ENCODE results near the gene RAET1L.
A peak's percentile ranks its signal among the peaks of the same experiment; 100 is the strongest.
"Not testable (repeated sequence)": the region's sequence is repeated elsewhere in the genome, so short reads cannot be mapped to it uniquely, and the experiment has no call there.

The RAET1L gene, protein sequence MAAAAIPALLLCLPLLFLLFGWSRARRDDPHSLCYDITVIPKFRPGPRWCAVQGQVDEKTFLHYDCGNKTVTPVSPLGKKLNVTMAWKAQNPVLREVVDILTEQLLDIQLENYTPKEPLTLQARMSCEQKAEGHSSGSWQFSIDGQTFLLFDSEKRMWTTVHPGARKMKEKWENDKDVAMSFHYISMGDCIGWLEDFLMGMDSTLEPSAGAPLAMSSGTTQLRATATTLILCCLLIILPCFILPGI

DNA sequence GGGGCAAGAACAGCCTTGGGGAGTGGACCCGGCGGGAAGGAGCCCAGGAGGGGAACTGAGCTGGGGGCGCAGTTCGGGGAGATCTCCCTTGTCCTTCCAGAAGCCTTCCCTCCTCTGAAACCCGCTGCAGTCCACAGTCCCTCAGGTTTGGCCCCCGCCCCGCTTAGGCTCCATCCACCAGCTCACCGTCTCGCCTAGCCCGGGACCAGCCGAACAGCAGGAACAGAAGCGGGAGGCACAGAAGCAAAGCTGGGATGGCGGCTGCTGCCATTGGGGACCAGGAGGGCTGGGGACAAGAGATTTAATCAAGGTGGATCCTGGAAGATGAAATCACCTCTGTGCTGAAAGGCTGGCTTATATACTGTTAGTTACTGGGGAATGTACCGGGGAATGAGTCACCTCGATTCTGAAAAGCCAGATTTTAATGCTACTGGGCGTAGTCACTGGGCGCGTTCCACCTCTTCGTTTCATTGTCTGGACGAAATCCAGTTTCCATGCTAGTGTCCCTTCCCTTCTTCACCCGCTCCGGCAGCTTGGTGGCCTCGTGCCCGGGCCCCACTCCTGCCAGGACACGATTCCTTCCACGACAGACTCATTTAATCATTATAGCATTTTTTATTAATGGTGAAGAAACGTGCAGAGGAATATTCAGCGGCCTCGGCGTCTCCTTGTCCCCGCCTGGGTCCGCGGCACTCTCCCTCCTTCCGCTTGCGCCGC, at the start of gene RAET1L:
TSS of gene RAET1L (minus strand) at position 332 of the 717 bp plus-strand sequence. CDS start at position 271, 61 bp downstream.
- no peak for DNase-seq

DNA sequence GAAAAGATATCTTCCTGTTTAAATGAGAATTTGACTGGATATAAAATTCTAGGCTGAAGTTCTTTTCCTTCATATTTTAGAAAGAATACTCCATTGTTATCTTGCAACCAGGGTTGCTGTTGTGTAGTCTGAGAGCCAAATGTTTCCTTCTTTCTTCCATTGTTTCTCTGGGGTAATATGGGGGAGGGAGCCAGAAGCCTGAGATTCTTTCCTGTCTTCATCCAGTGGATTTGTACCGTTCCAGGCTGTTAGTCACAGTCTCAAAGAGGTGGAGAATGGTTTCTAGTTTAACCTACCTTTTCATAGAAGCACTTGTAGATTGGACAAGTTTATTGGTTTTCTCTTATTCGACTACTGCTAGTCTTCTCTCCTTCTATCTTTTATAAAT, 49.7 kb upstream of the RAET1L start:
- no peak for DNase-seq

DNA sequence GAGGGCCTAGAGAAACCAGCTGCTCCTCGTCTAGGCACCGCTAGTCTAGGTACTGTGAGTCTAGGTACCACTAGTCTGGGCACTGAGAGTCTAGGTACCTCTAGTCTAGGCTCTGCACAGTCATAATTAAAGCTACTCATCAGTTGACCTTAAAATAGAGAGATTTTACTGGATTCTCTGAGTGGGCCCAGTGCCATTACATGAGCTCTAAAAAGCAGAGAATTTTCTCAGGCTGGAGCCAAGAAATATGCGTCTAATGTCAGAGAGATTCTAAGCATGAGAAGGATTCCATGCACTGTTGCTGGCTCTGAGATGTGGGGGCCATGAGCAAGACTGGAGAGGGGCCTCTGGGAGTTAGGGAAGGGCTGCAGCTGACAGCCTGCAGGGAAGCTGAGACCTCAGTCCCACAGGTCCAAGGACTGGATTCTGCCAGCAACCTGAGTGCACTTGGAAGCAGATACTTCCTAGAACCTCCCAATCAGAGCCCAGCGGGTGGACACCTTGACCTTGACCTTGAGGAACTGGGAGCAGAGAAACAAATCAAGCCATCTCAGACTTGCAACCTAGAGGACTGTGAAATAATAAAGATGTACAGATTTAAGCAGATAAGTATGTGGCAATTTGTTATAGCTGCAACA, 49.2 kb upstream of the RAET1L start:
- DNase-seq, result not testable (repeated sequence)

DNA sequence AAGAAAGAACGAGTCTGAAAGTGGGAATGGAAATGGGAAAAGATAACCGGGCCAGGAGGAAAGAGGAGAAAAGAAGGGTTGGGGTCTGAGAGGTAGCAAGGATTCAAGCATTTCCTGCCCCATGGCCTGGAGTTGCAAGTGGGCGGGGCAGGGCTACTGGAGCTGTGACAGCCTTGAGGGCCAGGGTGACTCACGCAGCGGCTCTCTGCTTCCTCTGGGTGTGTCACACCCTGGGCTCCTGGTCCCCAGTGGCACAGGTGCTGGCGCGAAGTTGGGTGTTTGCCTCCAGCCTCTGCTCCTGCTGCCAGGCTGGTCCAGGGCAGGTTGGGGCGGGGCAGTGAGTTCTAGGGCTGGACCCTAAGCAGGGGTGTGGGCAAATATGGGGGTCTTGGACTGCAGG, 46.9 kb upstream of the RAET1L start:
- no peak for DNase-seq

DNA sequence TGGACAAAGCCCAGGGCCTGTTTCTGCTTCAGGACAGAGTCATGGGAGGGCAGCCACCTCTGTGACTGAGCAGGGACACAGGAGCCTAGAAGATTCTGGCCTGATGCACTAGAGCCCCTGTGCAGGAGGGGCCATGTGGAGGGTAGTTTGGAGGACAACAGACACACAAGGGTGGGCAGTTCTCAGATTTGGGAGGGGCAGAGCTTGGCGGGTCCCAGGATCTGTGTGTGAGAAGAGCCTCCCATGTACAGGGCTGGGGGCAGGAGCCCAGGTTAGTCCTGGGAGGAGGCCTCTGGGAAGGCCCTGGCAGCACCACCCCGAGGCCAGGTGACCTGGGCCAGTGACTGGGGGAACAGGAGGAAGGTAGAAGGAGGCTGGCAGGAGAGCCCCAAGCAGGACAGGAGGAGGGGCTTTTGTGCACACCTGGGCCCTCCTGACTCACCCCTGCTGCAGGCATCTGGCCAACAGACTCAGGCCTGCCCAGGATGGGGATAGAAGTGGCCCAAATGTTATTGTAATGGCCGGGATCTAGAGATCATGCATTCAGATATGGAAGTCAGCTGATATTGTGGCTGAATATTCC, 45.0 kb upstream of the RAET1L start:
- DNase-seq, result no peak

DNA sequence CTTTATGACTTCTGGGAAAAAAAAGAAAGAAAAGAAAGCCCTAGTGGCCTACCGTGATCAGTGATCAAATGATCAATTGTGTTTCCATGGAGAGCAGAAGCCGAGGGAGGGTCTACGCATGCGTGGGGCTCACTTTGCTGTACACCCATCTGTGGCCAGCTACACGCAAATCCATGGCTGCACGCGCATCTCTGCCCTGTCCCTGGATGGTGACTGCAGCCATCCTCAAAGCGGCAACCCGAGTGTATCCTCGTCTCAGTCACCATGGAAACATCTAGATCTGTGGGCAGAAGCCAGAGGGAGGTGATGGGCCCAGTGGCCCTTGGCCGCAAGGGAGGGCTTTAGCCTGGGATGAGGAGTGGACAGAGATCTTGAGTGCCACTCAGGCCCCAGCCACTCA, 44.4 kb upstream of the RAET1L start:
- no peak for DNase-seq

DNA sequence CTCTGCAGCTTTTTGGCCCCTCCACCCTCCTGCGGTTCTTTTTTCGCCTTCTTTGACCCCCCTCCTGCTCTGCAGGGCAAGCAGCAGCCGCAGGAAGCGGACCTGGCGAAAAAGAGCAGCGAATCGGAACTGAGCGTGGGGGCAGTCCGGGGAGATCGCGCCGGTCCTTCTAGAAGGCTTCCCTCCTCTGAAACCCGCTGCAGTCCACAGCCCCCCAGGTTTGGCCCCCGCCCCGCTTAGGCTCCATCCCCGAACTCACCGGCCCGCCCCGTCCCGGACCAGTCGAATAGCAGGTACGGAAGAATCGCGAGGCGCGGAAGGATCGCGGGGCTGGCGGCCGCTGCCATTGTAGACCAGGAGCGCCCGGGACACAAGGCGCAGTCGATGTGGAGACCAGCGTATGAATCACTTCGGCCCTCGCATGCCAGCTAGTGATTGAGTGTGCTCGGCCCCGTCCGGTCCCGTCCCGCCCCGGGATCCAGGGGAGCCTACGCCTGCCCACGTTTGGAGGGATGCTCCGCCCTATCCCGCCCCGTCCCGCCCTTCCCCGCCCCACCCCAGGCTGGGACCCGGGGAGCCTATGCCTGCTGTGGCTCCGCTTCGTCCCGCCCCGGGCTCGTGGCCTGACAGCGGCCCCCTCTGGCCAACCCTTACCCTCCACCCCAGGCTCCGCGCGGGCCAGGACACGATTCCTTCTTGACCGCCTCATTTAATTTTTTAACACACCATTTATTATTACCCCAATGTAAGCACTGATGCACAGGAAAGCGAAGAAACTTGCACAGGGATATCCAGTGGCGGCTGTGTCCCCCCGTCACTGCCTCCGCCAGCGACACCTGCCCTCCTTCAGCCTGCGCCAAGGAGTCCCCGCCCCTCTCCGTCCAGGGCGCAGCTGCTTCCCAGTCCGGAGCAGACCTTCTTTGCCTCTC, 43.7 kb upstream of the RAET1L start, which contains the start of gene ULBP3:
TSS of gene ULBP3 (minus strand) at position 402 of the 929 bp plus-strand sequence. CDS start at position 347, 55 bp downstream.
- DNase-seq, result peak; percentile 44

DNA sequence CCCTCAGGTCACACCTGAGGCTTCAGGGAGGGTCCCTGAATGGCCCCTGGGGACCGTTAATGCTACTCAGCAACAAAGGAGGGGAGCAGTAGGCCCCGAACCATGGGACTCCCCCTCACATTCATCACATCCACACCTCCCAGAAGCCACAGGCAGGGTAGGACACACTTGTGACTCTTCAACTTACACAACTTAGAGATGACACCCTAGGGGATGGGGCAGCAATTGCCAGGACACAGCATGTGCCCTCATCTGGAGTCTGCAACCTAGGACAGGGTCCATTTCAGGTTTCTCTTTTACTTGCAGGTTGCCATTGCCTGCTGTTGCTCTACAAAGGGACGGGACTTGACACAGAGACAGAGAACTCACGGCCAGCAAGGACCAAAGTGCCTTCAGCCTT, 42.8 kb upstream of the RAET1L start:
- no peak for DNase-seq

DNA sequence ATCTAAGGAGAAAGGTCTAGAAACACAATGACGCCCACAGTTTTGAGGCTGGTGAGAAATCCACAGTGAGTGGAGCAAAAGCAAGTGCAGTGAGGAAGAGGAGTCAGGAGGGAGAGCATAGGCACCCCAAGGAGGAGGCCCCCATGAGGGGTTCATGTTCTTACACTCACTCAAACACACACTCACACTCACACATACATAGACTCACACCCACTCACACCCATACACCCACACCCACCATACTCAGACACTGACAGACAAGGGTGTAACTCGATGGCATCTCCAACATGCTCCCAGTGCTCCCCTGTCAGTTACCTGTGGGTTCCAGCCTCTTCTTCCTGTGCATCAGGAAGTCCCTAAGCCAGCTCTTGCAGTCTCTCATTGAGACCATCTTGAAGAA, 39.8 kb upstream of the RAET1L start:
- no peak for DNase-seq

DNA sequence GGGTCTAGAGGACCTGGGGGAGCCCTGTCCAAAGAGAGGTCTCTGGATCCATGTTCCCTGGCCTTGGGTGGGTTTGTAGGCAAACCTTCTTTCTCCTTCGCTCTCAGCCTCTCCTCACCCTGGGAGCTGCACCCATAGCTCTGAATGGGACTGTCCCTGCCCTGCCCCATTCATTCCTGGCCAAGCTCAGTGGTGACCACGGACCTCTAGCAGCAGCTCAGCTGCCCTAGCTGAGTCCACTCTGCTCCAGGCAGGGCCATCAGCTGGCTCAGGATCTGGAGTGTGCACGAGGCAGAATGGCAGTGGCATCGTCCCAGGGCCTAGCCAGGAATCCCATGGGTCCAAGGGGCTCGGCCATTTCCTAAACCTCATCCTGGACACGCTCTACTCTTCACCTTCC, 38.3 kb upstream of the RAET1L start:
- no peak for DNase-seq

DNA sequence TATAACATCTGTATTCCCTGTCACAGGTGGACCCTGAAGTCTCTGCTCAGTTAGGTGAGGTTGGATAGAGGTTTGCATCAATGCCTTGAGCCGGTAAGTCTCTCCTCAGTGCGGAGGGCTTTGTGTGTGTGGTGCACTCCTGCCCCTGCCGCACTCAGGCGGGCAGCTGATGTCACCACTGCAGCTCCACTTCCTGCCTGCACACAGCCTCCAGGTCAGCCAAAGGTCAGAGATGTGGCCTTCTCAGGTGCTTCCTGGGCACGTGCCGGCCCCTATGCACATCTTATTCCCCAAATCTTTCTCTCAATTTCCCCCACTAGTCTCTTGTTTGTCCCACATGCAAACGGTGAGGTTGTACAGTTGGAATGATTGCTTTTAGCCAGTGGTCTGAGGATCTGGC, 34.6 kb upstream of the RAET1L start:
- DNase-seq, result not testable (repeated sequence)

DNA sequence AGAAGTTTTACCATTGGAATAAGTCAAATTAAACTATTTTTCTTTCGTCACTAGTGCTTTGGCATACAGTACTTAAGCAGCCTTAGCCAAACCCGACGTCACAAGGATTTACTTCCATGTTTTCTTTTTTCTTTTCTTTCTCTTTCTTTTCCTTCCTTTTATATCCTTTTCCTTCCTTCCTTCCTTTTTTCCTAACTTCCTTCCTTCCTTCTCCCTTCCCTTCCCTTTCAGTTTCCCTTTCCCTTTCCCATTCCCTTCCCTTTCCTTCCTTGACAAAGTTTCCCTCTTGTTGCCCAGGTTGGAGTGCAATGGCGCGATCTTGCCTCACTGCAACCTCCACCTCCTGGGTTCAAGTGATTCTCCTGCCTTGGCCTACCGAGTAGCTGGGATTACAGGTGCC, 33.7 kb upstream of the RAET1L start:
- DNase-seq, result no peak

DNA sequence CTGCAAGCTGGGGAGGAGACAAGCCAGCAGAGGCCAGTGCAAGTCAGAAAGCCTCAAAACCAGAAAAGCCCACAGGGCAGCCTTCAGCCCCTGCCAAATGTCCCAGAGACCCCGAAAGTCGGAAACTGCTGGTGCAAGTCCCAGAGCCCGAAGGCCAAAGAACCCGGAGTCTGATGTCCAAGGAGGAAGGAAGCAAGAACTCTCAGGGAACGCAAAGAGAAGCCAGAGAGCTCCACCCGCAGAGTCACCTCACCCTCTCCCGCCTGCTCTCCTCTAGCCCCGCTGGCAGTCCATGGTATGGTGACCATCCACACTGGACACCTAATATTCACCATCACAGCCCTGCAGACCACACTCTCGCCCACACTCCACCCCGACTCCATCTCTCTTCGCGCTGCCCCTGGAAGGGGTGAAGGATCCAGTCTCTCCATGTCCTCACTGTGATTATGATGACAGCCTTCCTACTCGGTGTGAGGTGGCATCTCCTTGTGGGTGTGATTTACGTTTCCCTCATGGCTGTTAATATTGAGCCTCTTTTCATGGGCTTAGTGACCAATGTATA, 33.0 kb upstream of the RAET1L start:
- DNase-seq, result no peak

DNA sequence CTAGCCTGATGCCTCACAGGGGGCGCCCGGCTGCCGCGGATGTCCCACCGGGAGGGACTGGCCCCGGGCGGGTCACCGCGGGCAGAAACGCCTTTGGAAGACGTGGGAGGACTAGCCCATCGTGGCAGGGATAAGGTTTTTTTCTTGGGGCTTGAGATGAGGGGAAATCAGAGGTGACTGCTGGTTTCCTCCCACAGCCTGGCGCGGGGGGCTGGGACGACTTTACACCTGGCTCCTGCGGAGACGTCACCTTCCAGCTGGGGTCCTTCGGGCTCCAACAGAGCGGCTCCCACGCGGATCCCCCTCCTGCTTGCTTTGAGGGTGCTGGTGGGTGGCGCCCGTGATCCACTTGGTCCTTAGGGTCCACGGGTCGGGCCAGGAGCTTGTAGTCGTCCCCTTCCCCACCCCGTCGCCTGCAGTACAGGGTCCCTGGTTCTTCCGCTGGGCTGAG, 32.2 kb upstream of the RAET1L start:
- DNase-seq, result no peak

DNA sequence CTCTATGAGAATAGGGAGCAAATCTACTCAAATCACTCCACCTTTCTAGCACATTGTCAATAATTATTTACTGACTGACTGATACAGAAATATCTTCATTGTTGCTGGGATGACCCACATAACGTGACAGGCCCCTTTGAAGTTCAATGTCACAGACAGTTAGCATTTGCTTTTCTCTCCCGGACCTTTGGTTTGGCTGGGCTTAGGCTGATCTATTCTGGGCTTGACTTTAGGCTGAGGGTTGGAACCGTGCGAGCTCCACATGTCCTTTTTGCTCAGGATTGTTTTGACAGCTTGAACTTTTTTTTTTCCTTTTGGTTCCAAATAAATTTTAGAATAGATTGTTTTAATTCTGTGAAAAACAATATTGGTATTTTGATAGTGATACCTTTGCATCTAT, 31.6 kb upstream of the RAET1L start:
- DNase-seq, result no peak

DNA sequence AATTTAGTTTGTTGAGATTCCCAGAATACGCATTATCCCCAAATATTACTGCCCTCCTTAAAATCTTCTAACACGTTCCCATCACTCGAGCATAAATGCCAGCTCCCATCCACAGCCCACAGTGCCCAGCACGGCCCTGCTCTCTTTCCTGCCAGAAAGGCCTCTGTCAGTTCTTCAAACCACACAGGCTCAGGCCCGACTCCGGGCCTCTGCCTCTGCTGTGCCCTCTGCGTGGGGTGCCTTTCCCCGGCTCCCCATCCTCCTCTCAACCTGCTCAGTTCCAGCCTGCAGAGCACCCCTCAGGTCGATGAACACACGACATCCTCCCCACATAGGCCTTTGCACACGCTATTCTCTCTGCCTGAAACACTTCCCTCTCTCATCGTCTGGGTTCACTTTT, 30.8 kb upstream of the RAET1L start:
- no peak for DNase-seq

DNA sequence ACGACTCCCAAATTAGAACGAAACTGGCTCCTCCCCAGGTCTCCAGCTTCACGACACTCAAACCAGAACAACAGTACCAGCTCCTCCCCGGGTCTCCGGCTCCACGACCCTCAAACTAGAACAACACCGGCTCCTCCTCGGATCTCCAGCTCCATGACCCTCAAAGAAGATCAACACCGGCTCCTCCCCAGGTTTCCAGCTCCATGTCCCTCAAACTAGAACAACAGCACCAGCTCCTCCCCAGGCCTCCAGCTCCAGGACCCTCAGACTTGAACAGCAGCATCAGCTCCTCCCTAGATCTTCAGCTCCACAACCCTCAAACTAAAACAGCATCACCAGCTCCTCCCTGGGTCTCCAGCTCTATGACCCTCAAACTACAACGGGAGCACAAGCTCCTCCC, 29.8 kb upstream of the RAET1L start:
- DNase-seq, result no peak

DNA sequence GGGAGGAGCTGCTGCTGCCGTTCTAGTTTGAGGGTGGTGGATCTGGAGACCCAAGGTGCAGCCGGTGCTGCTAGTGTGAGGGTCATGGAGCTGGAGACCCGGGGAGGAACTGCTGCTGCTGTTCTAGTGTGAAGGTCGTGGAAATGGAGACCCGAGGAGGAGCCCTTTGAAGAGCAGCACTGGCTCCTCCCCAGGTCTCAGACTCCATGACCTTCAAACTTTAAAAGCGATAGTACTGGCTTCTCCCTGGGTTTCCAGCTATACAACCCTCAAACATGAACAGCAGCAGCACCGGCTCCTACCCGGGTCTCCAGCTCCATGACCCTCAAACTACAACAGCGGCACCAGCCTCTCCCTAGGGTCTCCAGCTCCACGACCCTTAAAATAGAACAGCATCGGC, 28.1 kb upstream of the RAET1L start:
- no peak for DNase-seq

DNA sequence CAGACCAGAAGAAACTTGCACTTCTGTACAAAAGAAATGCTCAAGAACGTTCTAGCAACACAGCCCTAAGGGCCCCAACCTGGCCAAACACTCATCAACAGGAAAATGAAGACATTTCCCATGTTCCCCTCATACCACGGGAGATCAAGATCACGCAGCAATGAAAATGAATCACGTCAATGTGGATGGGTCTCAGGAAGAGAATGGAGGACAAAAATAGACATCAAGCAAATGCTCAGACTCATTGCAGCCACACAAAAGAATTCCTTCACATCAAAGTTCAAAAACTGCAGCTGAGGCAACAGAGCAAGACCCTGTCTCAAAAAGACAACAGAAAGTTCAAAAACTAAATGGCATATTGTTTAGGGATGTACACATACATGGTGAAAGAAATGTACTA, 25.5 kb upstream of the RAET1L start:
- DNase-seq, result no peak

DNA sequence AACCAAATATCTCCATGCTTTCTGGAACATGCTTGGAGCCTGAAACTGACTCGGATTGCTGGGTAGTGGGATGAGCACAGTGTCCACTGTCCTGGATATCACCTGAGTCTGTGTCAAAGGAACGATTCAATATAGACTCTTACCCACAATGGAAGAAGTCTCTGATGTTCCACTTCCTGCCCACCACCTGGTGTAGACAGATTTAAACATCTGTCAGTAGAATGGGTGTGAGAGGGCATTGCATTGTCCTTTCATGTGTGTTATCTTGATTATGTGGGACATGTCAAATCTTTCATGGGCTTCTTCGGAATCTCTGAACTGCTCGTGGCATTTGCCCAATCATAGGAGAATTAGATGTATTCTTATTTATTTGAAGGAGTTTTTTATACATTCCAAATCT, 22.8 kb upstream of the RAET1L start:
- DNase-seq, result no peak

DNA sequence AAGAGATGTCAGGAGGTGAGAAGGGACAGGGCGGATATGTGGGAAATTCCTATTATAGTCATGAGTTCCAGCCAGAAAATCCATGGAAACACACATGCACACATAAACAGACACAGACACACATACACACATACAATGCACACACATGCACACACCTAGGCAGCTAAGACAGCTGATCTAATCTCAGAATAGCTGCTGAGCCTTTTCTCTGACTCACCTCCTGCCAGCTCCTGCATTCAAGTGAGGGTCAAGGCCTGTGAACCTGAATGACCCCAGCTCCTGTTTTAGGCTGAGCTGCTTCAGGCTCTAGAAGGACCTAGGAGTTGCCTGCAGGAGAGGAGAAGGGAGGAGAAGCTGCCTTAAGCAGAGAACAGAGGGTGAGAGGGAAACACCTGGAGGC, 21.6 kb upstream of the RAET1L start:
- DNase-seq, result no peak

DNA sequence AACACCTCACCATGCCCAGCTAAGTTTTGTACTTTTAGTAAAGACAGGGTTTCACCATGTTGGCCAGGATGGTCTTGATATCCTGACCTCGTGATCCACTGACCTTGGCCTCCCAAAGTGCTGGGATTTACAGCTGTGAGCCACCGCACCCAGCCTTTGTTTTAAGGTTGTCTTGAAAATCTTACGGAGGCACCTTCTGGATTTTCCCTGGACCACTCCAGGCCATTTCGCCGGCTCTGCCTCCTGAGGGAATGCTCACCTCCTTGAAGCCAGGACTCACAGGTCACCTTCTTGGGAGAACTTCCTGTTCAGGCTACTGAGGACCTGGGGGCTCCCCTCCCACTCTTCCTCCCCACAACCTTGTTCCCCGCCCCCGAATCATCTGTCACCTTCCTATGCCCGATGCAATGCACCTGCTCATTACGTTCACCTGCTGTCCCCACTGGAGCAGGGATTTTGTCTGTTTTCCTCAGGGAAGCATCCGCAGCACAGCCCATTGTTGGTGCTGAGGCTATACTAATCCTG, 19.4 kb upstream of the RAET1L start:
- DNase-seq, result no peak

Data from activated T-cell treated with anti-CD3 and anti-CD28 coated beads for 4 hours (primary cell).